ENCODE data around the gene TBX18. TPM values are rescaled to one million over a fixed set of nuclear protein-coding genes. Genes with fewer than 3 reads are reported as not detected.
A peak's percentile ranks its signal among the peaks of the same experiment; 100 is the strongest.

The TBX18 gene
- total and polyA plus RNA-seq, 12 donors, result 1.7 to 9.1 (median 2.8) TPM

DNA sequence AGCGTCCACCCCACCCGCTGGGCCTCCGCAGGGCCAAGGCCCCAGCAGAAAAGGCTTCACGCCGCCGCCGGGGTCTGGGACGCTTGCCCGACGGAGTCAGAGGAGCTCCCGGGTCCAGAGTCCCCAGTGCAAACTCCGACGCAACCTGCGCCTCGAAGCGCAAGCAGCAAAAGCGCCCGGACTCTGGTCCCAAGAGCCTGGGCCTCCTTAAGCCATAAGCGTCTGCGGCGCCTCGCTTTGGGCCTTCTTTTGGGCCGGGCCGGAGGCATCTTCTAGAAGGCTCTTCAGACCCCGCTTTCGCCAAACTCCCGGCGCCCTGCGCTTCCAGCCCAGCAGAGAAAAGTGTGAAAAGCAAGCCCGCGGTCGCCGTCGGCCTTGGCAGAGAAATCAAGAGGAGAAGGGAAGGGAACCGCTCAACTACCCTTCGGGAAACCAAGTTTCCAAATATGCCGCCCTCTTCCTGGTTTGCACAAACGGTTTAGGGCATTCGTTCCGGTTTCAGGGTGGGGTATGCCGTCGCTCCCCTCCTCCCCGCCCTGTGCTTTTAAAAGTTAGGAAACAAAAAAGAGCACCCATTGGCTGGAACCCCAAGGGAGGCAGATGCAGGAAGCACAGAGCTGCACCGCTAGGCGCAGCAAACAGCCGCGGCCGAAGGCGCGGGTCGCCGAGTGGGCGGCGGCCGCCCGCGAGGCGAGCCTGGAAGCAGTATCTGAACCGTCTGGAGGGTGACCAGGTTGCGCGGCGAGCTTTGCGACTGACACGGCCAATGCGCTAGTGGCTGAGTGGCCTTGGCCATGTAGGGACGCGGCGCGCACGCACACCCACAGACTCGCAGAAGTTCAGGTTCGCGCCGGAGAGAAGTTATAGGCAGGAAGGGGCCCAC lies 1.2 kb downstream of the TBX18 start:
- Histone ChIP-seq H3K27me3 (peaks cover 9 to 100% (median 88%) of the 10 kb centered on the region in 7 donors), H3K27ac (peak overlapping the region; percentile 7 to 89 (median 86)), H3K36me3 (no peaks in the 10 kb centered on the region), H3K9me3 (no peaks in the 10 kb centered on the region), H3K4me1 (peaks cover 0 to 15% (median 5%) of the 10 kb centered on the region in 9 donors), H3K4me3 (peak overlapping the region; percentile 48 to 66 (median 58))
- intact Hi-C loops (cut with DNase I), result loop anchor here in 4 of 10 donors (5.0 to 10.0 kb wide), 2 partner anchors 338 to 341 kb away; no protein-coding TSS in a partner anchor
- peak; percentile 32 to 70 (median 43) for ATAC-seq
- 1% methylated on average over 73 to 74 of the region's 74 CpGs for WGBS, 2 donors
- TF ChIP-seq, protein P1, sequence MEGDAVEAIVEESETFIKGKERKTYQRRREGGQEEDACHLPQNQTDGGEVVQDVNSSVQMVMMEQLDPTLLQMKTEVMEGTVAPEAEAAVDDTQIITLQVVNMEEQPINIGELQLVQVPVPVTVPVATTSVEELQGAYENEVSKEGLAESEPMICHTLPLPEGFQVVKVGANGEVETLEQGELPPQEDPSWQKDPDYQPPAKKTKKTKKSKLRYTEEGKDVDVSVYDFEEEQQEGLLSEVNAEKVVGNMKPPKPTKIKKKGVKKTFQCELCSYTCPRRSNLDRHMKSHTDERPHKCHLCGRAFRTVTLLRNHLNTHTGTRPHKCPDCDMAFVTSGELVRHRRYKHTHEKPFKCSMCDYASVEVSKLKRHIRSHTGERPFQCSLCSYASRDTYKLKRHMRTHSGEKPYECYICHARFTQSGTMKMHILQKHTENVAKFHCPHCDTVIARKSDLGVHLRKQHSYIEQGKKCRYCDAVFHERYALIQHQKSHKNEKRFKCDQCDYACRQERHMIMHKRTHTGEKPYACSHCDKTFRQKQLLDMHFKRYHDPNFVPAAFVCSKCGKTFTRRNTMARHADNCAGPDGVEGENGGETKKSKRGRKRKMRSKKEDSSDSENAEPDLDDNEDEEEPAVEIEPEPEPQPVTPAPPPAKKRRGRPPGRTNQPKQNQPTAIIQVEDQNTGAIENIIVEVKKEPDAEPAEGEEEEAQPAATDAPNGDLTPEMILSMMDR (IDR thresholded peaks at IDR 0.05), result no peak
- DNase-seq, result peak; percentile 25 to 66

DNA sequence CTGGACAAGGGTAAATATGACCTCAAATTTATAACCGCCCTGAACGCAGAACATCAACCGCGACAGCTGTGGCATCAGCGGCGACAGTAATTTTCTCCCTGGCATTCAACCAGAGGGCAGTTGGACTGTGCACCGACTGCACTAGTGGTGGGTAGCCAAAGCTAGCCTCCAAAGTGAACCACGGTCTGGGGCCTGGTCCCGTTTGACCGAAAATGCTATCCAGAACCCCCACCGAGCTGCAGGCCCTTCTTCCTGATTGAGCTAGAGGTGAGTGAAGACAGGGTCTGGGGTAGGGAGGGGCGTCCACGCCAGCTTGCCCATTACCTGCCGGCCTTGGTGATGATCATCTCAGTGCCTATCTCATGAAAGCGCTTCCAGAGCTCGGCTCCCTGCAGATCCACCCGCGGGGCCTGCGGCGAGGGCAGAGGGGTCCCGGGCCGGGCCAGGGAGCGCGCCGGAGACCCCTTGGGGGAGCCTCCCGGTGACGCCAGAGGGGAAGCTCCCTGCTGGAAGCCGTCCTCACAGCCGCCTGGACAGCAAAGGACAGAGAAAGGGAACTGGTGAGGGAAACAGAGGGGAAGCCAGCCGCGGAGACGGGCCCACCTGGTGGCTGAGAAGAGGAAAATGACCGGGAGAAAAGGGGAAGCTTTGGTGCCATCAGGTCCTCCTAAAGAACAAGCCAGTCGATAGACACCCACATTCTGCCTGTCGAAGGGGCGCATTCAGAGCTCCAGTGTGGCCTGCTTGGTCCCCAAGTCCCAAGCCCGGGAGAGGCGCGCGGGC lies 2.0 kb downstream of the TBX18 start:
- Histone ChIP-seq H3K27ac (peak overlapping the region; percentile 7 to 89 (median 86)), H3K36me3 (no peaks in the 10 kb centered on the region), H3K27me3 (peaks cover 9 to 96% (median 80%) of the 10 kb centered on the region in 7 donors), H3K4me3 (peak overlapping the region; percentile 23 to 66 (median 58)), H3K4me1 (peaks cover 0 to 15% (median 2%) of the 10 kb centered on the region in 9 donors), H3K9me3 (no peaks in the 10 kb centered on the region)
- DNase-seq (peak in 1 of 2 donors; percentile 22), ATAC-seq (peak in 3 of 8 donors; percentile 10 to 16 (median 15))
- 5 to 6% methylated on average over 40 of the region's 40 CpGs for WGBS, 2 donors
- TF ChIP-seq, protein P1 (IDR thresholded peaks at IDR 0.05), result peak in 1 of 9 donors; percentile 10
- intact Hi-C loops (cut with DNase I), result loop anchor here in 4 of 10 donors (5.0 to 10.0 kb wide), 2 partner anchors 338 to 340 kb away; no protein-coding TSS in a partner anchor

DNA sequence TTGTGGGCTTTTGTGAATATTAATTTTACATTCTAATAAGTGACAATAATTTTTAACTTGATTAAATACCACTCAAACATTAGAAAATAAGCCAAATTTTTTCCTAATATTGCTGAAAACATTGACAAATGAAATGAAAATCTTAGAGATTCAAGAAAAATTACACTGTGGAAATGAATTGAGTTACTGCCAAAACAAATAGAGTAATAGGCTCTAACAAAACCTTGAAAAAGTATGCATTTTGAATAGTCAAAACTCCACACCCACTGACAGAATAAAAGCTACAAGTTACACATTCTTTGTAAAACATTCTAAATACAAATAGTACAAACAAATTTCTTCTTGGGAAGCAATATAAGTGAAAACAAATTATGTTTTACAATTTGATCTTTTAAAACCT lies 5.9 kb downstream of the TBX18 start:
- peaks cover 0 to 5% (median 0%) of the 10 kb centered on the region in 9 donors for H3K36me3 ChIP-seq
- DNase-seq (no peak), ATAC-seq (no peak)
- peak overlapping the region in 1 of 10 donors; percentile 3 for H3K4me3 ChIP-seq
- TF ChIP-seq, protein P1 (IDR thresholded peaks at IDR 0.05), result no peak
- H3K27ac ChIP-seq, result peak overlapping the region in 3 of 10 donors; percentile 21 to 59 (median 29)
- H3K4me1 ChIP-seq, result peaks cover 0 to 4% (median 0%) of the 10 kb centered on the region in 9 donors
- no peaks in the 10 kb centered on the region for H3K9me3 ChIP-seq
- intact Hi-C loops (cut with DNase I), result no loop called here
- peaks cover 0 to 57% (median 41%) of the 10 kb centered on the region in 7 donors for H3K27me3 ChIP-seq

DNA sequence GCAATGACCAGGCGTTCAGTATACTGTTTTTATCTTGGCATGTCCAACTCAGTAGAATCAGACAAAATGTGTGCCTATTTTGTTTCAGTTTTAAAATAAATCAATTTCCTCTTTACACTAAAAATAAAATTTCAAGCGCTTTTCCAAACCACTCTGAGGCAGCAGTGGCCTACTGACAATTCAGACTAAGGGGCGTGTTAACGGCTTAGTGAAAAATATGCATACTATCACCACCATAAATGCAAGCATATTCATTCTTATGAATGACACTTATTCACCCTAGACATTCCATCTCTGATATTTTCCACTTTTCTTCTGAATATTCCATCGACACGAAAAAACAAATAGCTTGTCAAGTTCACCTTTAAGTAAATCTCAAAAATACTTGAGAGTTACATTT lies 7.5 kb downstream of the TBX18 start:
- peak overlapping the region in 1 of 10 donors; percentile 0 for H3K4me3 ChIP-seq
- DNase-seq (no peak), ATAC-seq (no peak)
- no peaks in the 10 kb centered on the region for H3K9me3 ChIP-seq
- intact Hi-C loops (cut with DNase I), result no loop called here
- no peak overlapping the region for H3K27ac ChIP-seq
- peaks cover 0 to 5% (median 0%) of the 10 kb centered on the region in 9 donors for H3K36me3 ChIP-seq
- WGBS, 2 donors, result 74 to 76% methylated on average over 6 of the region's 6 CpGs
- peaks cover 0 to 10% (median 0%) of the 10 kb centered on the region in 9 donors for H3K4me1 ChIP-seq
- peaks cover 0 to 41% (median 25%) of the 10 kb centered on the region in 7 donors for H3K27me3 ChIP-seq
- TF ChIP-seq, protein P1 (IDR thresholded peaks at IDR 0.05), result no peak

Data from heart right ventricle (tissue), 16 donors.